ENCODE results near the gene CSF1. TPM values are rescaled to one million over a fixed set of nuclear protein-coding genes. Genes with fewer than 3 reads are reported as not detected.
A peak's percentile ranks its signal among the peaks of the same experiment; 100 is the strongest.
"Not testable (repeated sequence)": the region's sequence is repeated elsewhere in the genome, so short reads cannot be mapped to it uniquely, and the experiment has no call there.

The CSF1 gene, protein sequence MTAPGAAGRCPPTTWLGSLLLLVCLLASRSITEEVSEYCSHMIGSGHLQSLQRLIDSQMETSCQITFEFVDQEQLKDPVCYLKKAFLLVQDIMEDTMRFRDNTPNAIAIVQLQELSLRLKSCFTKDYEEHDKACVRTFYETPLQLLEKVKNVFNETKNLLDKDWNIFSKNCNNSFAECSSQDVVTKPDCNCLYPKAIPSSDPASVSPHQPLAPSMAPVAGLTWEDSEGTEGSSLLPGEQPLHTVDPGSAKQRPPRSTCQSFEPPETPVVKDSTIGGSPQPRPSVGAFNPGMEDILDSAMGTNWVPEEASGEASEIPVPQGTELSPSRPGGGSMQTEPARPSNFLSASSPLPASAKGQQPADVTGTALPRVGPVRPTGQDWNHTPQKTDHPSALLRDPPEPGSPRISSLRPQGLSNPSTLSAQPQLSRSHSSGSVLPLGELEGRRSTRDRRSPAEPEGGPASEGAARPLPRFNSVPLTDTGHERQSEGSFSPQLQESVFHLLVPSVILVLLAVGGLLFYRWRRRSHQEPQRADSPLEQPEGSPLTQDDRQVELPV
- total RNA-seq (100 to 1,000 TPM in 1 of 4 donors, 10 to 100 TPM in 3; 21.8 to 118 (median 47.5) TPM), polyA plus RNA-seq (10 to 100 TPM in 1 of 3 donors, 1 to 10 TPM in 2; 3.0 to 15.0 (median 3.7) TPM)

DNA sequence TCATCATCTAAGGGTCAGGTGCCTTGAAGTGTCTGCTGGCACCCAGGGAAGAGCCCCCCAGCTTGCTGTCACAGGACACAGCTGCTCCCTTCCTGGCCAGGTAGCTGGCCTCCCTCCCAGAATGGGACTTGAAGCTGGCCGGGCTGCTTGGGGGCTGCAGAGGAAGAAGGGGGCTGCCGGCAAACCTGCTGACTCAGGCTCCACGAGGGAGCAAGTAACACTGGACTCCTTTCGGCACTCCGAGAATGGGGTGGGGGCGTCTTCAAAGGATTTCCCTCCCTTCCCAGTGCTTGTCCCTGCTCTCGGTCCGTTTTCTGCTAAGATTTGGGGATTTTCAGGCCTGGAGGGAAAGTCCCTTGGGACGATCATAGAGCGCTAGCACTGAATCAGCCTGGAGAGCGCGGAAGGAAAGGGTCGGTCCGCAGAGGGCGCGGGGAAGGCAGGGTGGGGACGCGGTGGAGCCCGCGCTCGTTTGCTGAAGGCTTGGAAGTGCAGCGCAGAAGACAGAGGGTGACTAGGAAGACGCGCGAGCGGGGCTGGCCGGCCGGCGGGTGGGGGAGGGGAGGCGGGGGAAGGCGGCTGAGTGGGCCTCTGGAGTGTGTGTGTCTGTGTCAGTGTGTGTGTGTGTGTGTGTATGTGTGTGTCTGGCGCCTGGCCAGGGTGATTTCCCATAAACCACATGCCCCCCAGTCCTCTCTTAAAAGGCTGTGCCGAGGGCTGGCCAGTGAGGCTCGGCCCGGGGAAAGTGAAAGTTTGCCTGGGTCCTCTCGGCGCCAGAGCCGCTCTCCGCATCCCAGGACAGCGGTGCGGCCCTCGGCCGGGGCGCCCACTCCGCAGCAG, at the start of gene CSF1:
Gene CSF1 (plus strand): TSS at position 727 of the 840 bp plus-strand sequence. CDS start 175 bp downstream, outside the sequence.
- Histone ChIP-seq H3K27me3 (no peaks in the 10 kb centered on the region), H3K36me3 (peaks cover 0 to 4% (median 1%) of the 10 kb centered on the region in 4 donors), H3K4me3 (peak within 1 kb of the TSS; percentile 83 to 92 (median 88)), H3K9me3 (no peaks in the 10 kb centered on the region), H3K4me1 (peaks cover 0 to 54% (median 49%) of the 10 kb centered on the region in 4 donors), H3K27ac (peak within 1 kb of the TSS; percentile 78 to 91 (median 88))
- DNase-seq = peak; percentile 95
- 2 to 4% methylated on average over 45 of the region's 45 CpGs for WGBS, 2 donors
- intact Hi-C loops (cut with DNase I) = loop anchor here (2.0 to 5.0 kb wide), 6 partner anchors 34 to 363 kb away; partner anchors contain the start of genes AHCYL1 and GNAI3
- peak in 1 of 4 donors; percentile 33 for TF ChIP-seq EP300 (IDR thresholded peaks at IDR 0.05)
- peak; percentile 74 to 91 (median 90) for TF ChIP-seq POLR2AphosphoS5 (IDR thresholded peaks at IDR 0.05)
- TF ChIP-seq, protein P1, sequence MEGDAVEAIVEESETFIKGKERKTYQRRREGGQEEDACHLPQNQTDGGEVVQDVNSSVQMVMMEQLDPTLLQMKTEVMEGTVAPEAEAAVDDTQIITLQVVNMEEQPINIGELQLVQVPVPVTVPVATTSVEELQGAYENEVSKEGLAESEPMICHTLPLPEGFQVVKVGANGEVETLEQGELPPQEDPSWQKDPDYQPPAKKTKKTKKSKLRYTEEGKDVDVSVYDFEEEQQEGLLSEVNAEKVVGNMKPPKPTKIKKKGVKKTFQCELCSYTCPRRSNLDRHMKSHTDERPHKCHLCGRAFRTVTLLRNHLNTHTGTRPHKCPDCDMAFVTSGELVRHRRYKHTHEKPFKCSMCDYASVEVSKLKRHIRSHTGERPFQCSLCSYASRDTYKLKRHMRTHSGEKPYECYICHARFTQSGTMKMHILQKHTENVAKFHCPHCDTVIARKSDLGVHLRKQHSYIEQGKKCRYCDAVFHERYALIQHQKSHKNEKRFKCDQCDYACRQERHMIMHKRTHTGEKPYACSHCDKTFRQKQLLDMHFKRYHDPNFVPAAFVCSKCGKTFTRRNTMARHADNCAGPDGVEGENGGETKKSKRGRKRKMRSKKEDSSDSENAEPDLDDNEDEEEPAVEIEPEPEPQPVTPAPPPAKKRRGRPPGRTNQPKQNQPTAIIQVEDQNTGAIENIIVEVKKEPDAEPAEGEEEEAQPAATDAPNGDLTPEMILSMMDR (IDR thresholded peaks at IDR 0.05) = no peak
- TF ChIP-seq POLR2A (IDR thresholded peaks at IDR 0.05) = peak; percentile 29 to 60

DNA sequence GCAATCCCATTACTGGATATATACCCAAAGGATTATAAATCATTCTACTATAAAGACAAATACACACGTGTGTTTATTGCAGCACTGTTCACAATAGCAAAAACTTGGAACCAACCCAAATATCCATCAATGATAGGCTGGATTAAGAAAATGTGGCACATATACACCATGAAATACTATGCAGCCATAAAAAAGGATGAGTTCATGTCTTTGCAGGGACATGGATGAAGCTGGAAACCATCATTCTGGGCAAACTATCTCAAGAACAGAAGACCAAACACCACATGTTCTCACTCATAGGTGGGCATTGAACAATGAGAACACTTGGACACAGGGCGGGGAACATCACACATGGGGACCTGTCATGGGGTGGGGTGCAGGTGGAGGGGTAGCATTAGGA, 49.0 kb upstream of the CSF1 start:
- H3K4me3 ChIP-seq; H3K9me3 ChIP-seq; H3K27ac ChIP-seq; H3K36me3 ChIP-seq; DNase-seq; intact Hi-C loops (cut with DNase I); H3K27me3 ChIP-seq: not testable (repeated sequence)
- H3K4me1 ChIP-seq = peaks cover 0 to 30% (median 26%) of the 10 kb centered on the region in 4 donors
- WGBS, 2 donors = 58 to 74% methylated on average over 2 of the region's 2 CpGs

DNA sequence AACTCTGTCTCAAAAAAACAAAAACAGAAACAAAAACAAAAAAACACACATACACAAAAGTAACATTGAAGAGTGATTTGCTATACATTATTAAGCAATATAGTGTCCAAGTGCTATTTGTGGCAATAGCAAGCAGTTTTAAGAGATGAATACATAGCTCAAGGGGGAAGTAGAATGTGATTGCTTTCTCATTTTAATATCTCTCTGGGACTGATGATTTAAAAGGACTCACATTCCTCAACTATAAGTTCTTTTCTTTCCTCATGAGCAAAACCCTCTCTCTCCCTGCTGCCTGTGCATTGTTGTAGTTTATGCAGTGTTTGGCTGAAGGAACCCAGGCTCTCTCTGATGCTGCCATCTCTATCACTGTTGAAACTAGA, 47.0 kb upstream of the CSF1 start:
- no peaks in the 10 kb centered on the region for H3K27me3 ChIP-seq
- intact Hi-C loops (cut with DNase I) = loop anchor here (2.0 kb wide), 1 partner anchor 47 kb away; the partner anchor contains the start of gene CSF1
- no peak for DNase-seq
- peak overlapping the region in 3 of 4 donors; percentile 19 to 73 (median 70) for H3K27ac ChIP-seq
- no peak for TF ChIP-seq POLR2AphosphoS5 (IDR thresholded peaks at IDR 0.05)
- no peak for TF ChIP-seq POLR2A (IDR thresholded peaks at IDR 0.05)
- no peak for TF ChIP-seq EP300 (IDR thresholded peaks at IDR 0.05)
- TF ChIP-seq, protein P1 (IDR thresholded peaks at IDR 0.05) = no peak
- H3K9me3 ChIP-seq = no peaks in the 10 kb centered on the region
- no peaks in the 10 kb centered on the region for H3K36me3 ChIP-seq
- peaks cover 0 to 30% (median 26%) of the 10 kb centered on the region in 4 donors for H3K4me1 ChIP-seq
- H3K4me3 ChIP-seq = no peak overlapping the region

DNA sequence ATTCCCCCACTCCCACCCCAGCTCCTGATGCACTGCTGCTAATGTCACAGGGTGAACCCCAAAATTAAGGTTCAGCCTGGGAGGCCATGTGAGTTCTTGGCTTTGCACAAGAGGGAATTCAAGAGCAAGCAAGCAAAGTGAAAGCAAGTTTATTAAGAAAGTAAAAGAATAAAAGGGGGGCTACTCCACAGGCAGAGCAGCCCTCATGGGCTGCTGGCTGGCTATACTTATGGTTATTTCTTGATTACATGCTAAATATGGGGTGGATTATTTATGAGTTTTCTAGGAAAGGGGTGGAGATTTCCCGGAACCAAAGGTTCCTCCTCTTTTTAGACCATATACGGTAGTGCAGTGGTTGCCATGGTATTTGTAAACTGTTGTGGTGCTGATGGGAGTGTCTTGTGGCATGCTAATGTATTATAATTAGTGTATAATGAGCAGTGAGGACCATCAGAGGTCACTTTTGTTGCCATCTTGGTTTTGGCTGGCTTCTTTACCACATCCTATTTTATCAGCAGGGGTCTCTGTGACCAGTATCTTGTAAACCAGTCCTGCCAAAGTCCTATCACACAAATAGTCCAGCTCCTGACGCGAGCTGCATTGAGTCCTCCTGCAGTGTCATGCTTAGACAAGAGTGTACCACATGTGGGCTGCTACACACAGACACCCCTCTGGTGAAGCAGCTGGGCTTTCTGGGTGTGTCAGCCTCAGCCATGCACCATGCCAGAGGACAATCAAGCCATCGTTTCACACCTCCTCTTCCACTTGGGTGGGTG, 46.4 kb upstream of the CSF1 start:
- peak overlapping the region; percentile 42 to 73 (median 60) for H3K27ac ChIP-seq

More for the DNA sequence above, 46.4 kb upstream of the CSF1 start:
- intact Hi-C loops (cut with DNase I) = loop anchor here (2.0 kb wide), 1 partner anchor 47 kb away; the partner anchor contains the start of gene CSF1
- 62 to 70% methylated on average over 5 of the region's 5 CpGs for WGBS, 2 donors
- no peak overlapping the region for H3K4me3 ChIP-seq
- peak in 1 of 4 donors; percentile 13 for TF ChIP-seq POLR2AphosphoS5 (IDR thresholded peaks at IDR 0.05)
- TF ChIP-seq POLR2A (IDR thresholded peaks at IDR 0.05) = no peak
- H3K27me3 ChIP-seq = no peaks in the 10 kb centered on the region
- no peak for DNase-seq
- no peaks in the 10 kb centered on the region for H3K9me3 ChIP-seq
- no peaks in the 10 kb centered on the region for H3K36me3 ChIP-seq
- peaks cover 0 to 30% (median 26%) of the 10 kb centered on the region in 4 donors for H3K4me1 ChIP-seq
